ENCODE data around the gene SBF1.

The SBF1 gene

DNA sequence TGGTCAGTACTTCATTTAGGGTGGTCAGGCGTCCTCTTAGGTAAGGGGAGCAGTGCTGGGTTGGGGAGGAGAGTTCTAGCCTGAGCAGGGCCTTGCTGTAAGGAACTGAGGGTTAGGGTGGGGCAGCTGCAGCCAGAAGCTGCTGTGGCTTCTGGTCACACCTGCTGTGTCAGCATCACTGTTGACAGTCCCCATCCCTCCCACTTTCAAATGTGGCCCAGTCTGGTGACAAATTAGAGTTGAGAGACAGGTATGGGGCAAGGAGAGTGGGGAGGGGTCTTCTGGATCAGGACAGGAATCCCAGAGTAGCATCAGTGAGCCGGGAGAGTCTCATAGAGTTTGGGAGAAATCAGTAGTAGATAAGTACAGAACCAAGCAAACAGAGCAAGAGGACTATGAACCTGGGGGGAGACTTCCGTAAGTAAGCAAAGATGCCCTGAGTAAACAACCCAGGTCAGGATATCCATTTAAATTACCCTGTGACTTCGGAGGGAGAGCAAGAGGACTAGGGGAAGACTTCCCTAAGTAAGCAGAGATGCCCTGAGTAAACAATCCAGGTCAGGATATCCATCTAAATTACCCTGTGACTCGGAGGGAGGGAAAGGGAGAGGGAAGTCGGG lies 78.0 kb downstream of the SBF1 start:
- no peak for DNase-seq (ENCODE audit: low spot score)
